GM12878 (cell line): ENCODE measurements around the gene CEP63. TPM values are rescaled to one million over a fixed set of nuclear protein-coding genes. Genes with fewer than 3 reads are reported as not detected.
"Not testable (repeated sequence)": the region's sequence is repeated elsewhere in the genome, so short reads cannot be mapped to it uniquely, and the experiment has no call there.

Experiments used
- ATAC-seq: fragments of 200-7000 bp; cut with Tn5 transposase; 3 replicates; pipeline ENCODE4 v1.9.1; 2020; ENCODE audit warnings: mild to moderate bottlenecking, moderate library complexity
- BruUV-seq: library from RNA; stranded (reverse); fragments of 400-500 nt; replicated peaks from 2 replicates; lab custom pipeline; 2021; lab: Mats Ljungman, UMichigan
- CTCF ChIA-PET: fragments of 300-600 bp; sonication (Branson Sonifier 250); formaldehyde crosslinking; extraction: SDS; loops from one replicate; lab custom pipeline; 2021; ENCODE audit warnings: inconsistent platforms; lab: Yijun Ruan, JAX
- POLR2A ChIA-PET: fragments of 350-600 bp; formaldehyde crosslinking; extraction: SDS; loops from one replicate; lab custom pipeline; 2021; ENCODE audit warnings: inconsistent platforms; lab: Charles Lee
- RAD21 ChIA-PET: fragments of 300-600 bp; sonication (Branson Sonifier 250); formaldehyde crosslinking; loops from one replicate; lab custom pipeline; 2023; ENCODE audit warnings: antibody characterized with exemption; ENCODE audit not compliant: unreplicated experiment; lab: Charles Lee
- SMC1A ChIA-PET: fragments of 300-600 bp; sonication (Branson Sonifier 250); formaldehyde crosslinking; loops from one replicate; lab custom pipeline; 2023; ENCODE audit not compliant: unreplicated experiment, uncharacterized antibody; lab: Charles Lee
- DNase-seq: peaks from one replicate; pipeline ENCODE4 v3.0.0-alpha.2; 2011; ENCODE audit warnings: low read depth, low spot score
- FAIRE-seq: peaks from 3 replicates; lab custom pipeline; 2011; peaks lifted over from hg19 to GRCh38; lab: Jason Lieb, UNC
- H2AFZ ChIP-seq: 2 replicates; pipeline ENCODE4 v1.6.0; 2011; ENCODE audit warnings: low read depth, low read length, control low read depth; ENCODE audit not compliant: control insufficient read depth
- H3K27ac ChIP-seq: 2 replicates; pipeline ENCODE4 v1.5.1; 2011; ENCODE audit warnings: control low read depth; ENCODE audit not compliant: control insufficient read depth, insufficient read depth
- H3K27me3 ChIP-seq, 2 experiments: replicated peaks in 1 of 2; 2 replicates each; pipeline versions ENCODE4 v1.6.0 to v1.6.1; 2011; ENCODE audit warnings: low read length in 1 of 2; ENCODE audit not compliant: control insufficient read depth in 2 of 2, insufficient read depth in 2 of 2
- H3K36me3 ChIP-seq, 2 experiments: 2 replicates each; pipeline ENCODE4 v1.5.1; 2011; ENCODE audit warnings: low read length in 1 of 2; ENCODE audit not compliant: control insufficient read depth in 2 of 2, insufficient read depth in 2 of 2
- H3K4me1 ChIP-seq: 2 replicates; pipeline ENCODE4 v1.6.1; 2011; ENCODE audit warnings: mild to moderate bottlenecking, low read length, moderate library complexity, mixed read lengths; ENCODE audit not compliant: control insufficient read depth, insufficient read depth
- H3K4me2 ChIP-seq: 2 replicates; pipeline ENCODE4 v1.6.0; 2011; ENCODE audit warnings: control low read depth; ENCODE audit not compliant: control insufficient read depth, insufficient read depth
- H3K4me3 ChIP-seq: fragments of 200-600 bp; sonication (generic); 2 replicates; pipeline ENCODE4 v1.5.1; 2016
- H3K79me2 ChIP-seq: 2 replicates; pipeline ENCODE4 v1.6.0; 2011; ENCODE audit warnings: low read length; ENCODE audit not compliant: control insufficient read depth, insufficient read depth
- H3K9ac ChIP-seq: 2 replicates; pipeline ENCODE4 v1.8.0; 2011; ENCODE audit warnings: low read length, control low read depth, mixed read lengths; ENCODE audit not compliant: control insufficient read depth, insufficient read depth
- H3K9me3 ChIP-seq: replicated peaks from 3 replicates; pipeline ENCODE4 v1.5.1; 2011; ENCODE audit warnings: mild to moderate bottlenecking, low read length; ENCODE audit not compliant: control insufficient read depth, insufficient read depth
- H4K20me1 ChIP-seq: 2 replicates; pipeline ENCODE4 v1.6.0; 2011; ENCODE audit not compliant: control insufficient read depth, insufficient read depth
- NFYB ChIP-seq: IDR thresholded peaks from 2 replicates; pipeline ENCODE4 v1.6.1; 2011; ENCODE audit warnings: low read depth, mild to moderate bottlenecking, low read length, improper control_type of control experiment, moderate library complexity; ENCODE audit not compliant: insufficient read depth
- WGBS: methylation state at CpG from one replicate; pipeline ENCODE4 v1.1.6; 2016; ENCODE audit warnings: low lambda C conversion rate; ENCODE audit not compliant: insufficient replicate concordance, insufficient coverage; ENCODE audit errors: missing lambda C conversion rate; 5-methylcytosine and 5-hydroxymethylcytosine counted together
- in situ Hi-C: fragments of 300-500 bp; cut with MboI; formaldehyde crosslinking; loops from 9 replicates; pipeline ENCODE4 v1.14.3; 2018; ENCODE audit warnings: mixed read lengths
- intact Hi-C: fragments of 100-400 bp; cut with micrococcal nuclease; formaldehyde crosslinking; loops from one replicate; pipeline ENCODE4 v1.14.2; 2022; ENCODE audit not compliant: unreplicated experiment
- polyA plus RNA-seq, 11 experiments: library from polyadenylated mRNA; depleted of rRNA in 4 of 11; unstranded in 6 of 11; stranded (reverse) in 5 of 11; fragments of >200 nt; fragmentation: Nextera tagmentation in 4 of 11; fragmentation: Illumina TruSeq in 1 of 11; extraction: Ambion mirVana in 4 of 11; extraction: Trizol in 1 of 11; gene quantifications; 1 replicate in 1 of 11; 2 replicates in 10 of 11; pipeline versions ENCODE4 v1.2.1 to v1.2.3, GENCODE V29; 2011 to 2016; ENCODE audit warnings: inconsistent platforms in 2 of 11, missing spikeins in 2 of 11, low read depth in 1 of 11
- total RNA-seq, 4 experiments: library from RNA; depleted of rRNA in 3 of 4; stranded (reverse); fragments of >200 nt in 3 of 4; fragmentation: Illumina TruSeq in 1 of 4; extraction: Trizol in 1 of 4; gene quantifications; 2 replicates each; pipeline versions ENCODE4 v1.2.1 to v1.2.3, GENCODE V29; 2013 to 2021
- TF ChIP-seq, protein P1 (sequence below): fragments of 450-650 bp; IDR thresholded peaks from 2 replicates; pipeline ENCODE4 v1.6.1; 2014; ENCODE audit warnings: mild to moderate bottlenecking

Gene CEP63
- total and polyA plus RNA-seq, 10 of the 15 experiments (the other 5 are each of a cell fraction or from before 2014, with no cell fraction given) = 14.0 to 36.9 (median 26.8) TPM

- 78% methylated on average over 6 of the region's 6 CpGs for WGBS
- no peak for ATAC-seq
- Histone ChIP-seq H3K36me3 (0 out of 4 replicates have a peak, but pooled peaks cover 0 to 4% of the 10 kb centered on the region in 2 experiments), H3K4me1 (no peaks in the 10 kb centered on the region), H3K27me3 (no peaks in the 10 kb centered on the region), H4K20me1 (no peaks in the 10 kb centered on the region), H2AFZ (no peak overlapping the region), H3K9ac (no peak overlapping the region), H3K79me2 (no peaks in the 10 kb centered on the region), H3K9me3 (no peaks in the 10 kb centered on the region; the same call in 2 of the 3 replicates), H3K4me2 (no peak overlapping the region), H3K4me3 (no peak overlapping the region), H3K27ac (no peak overlapping the region)
- ChIA-PET CTCF (interaction anchor here (0.6 kb wide), 1 partner anchor 107 kb away, joined by 3 read pairs; no protein-coding TSS in a partner anchor), SMC1A (interaction anchor here (1.5 kb wide), 1 partner anchor 12 kb away, joined by 6 read pairs; no protein-coding TSS in a partner anchor), RAD21 (no interaction called here), POLR2A (no interaction called here)
- TF ChIP-seq, protein P1, sequence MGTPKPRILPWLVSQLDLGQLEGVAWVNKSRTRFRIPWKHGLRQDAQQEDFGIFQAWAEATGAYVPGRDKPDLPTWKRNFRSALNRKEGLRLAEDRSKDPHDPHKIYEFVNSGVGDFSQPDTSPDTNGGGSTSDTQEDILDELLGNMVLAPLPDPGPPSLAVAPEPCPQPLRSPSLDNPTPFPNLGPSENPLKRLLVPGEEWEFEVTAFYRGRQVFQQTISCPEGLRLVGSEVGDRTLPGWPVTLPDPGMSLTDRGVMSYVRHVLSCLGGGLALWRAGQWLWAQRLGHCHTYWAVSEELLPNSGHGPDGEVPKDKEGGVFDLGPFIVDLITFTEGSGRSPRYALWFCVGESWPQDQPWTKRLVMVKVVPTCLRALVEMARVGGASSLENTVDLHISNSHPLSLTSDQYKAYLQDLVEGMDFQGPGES = no peak
- no peak for TF ChIP-seq NFYB
- intact Hi-C loops (no loop called here), in situ Hi-C loops (no loop called here)
- no peak for DNase-seq
- FAIRE-seq = no peak
- BruUV-seq = no TSS peak
Measured at GRCh38 chr3:134568790-134569189, 82.9 kb downstream of the CEP63 start.

DNA sequence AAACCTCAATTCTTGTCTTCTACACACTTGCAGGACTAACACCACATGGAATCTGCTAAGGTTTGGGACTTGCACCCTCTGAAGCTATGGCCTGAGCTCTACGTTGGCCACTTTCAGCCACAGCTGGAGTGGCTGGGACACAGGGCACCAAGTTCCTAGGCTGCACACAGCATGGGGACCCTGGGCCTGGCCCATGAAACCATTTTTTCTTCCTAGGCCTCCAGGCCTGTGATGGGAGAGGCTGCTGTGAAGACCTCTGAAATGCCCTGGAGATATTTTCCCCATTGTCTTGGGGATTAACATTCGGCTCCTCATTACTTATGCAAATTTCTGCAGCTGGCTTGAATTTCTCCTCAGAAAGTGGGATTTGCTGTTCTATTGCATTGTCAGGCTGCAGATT lies 84.0 kb downstream of the CEP63 start:
- 86% methylated on average over 2 of the region's 2 CpGs for WGBS
- H3K9ac ChIP-seq, POLR2A ChIA-PET, H4K20me1 ChIP-seq, ATAC-seq, RAD21 ChIA-PET, H3K27me3 ChIP-seq, H3K4me3 ChIP-seq, H3K4me1 ChIP-seq, H3K4me2 ChIP-seq, H3K27ac ChIP-seq, in situ Hi-C loops, intact Hi-C loops, DNase-seq, BruUV-seq, H2AFZ ChIP-seq, FAIRE-seq, CTCF ChIA-PET, H3K36me3 ChIP-seq, H3K9me3 ChIP-seq, H3K79me2 ChIP-seq, SMC1A ChIA-PET: not testable (repeated sequence)
